Measurements from ENCODE around the gene CD37. TPM values are rescaled to one million over a fixed set of nuclear protein-coding genes. Genes with fewer than 3 reads are reported as not detected.
"Not testable (repeated sequence)": the region's sequence is repeated elsewhere in the genome, so short reads cannot be mapped to it uniquely, and the experiment has no call there.

CD37 gene
- polyA plus RNA-seq, 1 of the 3 experiments (the other 2 are of a cell fraction) = not detected

DNA sequence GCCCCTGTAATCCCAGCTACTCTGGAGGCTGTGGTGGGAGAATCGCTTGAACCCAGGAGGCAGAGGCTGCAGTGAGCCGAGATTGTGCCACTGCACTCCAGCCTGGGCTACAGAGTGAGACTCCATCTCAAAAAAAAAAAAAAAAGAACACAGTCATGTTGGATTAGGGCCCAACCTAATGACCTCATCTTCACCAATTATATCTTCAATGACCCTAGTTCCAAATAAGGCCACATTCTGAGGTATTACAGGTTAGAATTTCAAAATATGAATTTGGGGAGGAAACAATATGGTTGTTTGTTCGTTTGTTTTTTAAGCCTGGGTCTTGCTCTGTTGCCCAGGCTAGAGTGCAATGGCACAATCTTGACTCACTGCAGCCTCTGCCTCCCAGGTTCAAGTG lies 38.0 kb downstream of the CD37 start:
- H3K4me1 ChIP-seq (ENCODE audit: control insufficient read depth in 1 of 2, insufficient read depth in 2 of 2, low read depth in 1 of 2, low read length in 1 of 2); POLR2A ChIA-PET; H3K9me3 ChIP-seq; H3K9ac ChIP-seq; H3K27ac ChIP-seq (ENCODE audit: low read depth in 2 of 2, low read length in 1 of 2); H3F3A ChIP-seq (replicated peaks; ENCODE audit: insufficient read depth); H3K4me3 ChIP-seq (ENCODE audit: low read depth in 2 of 2, low read length in 1 of 2); H3K79me2 ChIP-seq (ENCODE audit: insufficient read depth); DNase-seq; H2AFZ ChIP-seq (ENCODE audit: low read depth); H3K36me3 ChIP-seq (replicated peaks in 1 of 2; ENCODE audit: control insufficient read depth in 1 of 2, insufficient read depth in 2 of 2, low read length in 1 of 2); H3K9me2 ChIP-seq; H3K4me2 ChIP-seq; H4K20me1 ChIP-seq (ENCODE audit: insufficient read depth): not testable (repeated sequence)
- CTCF ChIA-PET = interaction anchor here (1.4 to 1.5 kb wide), 2 partner anchors 19 to 276 kb away, joined by 3 to 4 read pairs; no protein-coding TSS in a partner anchor
- H3K27me3 ChIP-seq (ENCODE audit: insufficient read depth) = peaks cover 21% of the 10 kb centered on the region; the same call in 1 of the 2 replicates
- 21% methylated on average over 3 of the region's 3 CpGs for WGBS (ENCODE audit: low lambda C conversion rate)

DNA sequence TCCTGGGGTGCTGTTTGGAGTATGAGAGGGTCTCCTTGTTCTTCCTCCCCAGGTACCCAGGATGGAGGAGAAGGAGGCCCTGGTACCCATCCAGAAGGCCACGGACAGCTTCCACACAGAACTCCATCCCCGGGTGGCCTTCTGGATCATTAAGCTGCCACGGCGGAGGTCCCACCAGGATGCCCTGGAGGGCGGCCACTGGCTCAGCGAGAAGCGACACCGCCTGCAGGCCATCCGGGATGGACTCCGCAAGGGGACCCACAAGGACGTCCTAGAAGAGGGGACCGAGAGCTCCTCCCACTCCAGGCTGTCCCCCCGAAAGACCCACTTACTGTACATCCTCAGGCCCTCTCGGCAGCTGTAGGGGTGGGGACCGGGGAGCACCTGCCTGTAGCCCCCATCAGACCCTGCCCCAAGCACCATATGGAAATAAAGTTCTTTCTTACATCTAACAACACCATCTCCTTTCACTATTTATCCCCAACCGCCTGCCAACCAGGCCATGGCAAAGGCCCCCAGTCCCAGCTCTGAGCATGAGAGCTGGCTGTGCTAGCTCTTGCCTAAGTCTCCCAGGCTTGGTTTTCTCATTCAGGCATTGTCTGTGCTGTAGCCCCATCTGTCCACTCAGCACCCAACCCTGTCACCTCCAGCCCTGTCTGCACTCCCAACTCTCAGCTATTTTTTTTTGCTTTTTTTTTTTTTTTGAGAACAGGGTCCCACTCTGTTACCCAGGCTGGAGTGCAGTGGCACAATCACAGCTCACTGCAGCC lies 39.6 kb downstream of the CD37 start:
- H3K9me3 ChIP-seq = no peaks in the 10 kb centered on the region
- no peak for TF ChIP-seq NRF1 (IDR thresholded peaks at IDR 0.05; ENCODE audit: low read depth, low read length)
- no peak for TF ChIP-seq RCOR1 (IDR thresholded peaks at IDR 0.05; ENCODE audit: low read length)
- no peak for TF ChIP-seq YY1 (IDR thresholded peaks at IDR 0.05; ENCODE audit: low read depth)
- no peak for TF ChIP-seq RFX5 (IDR thresholded peaks at IDR 0.05; ENCODE audit: low read length)
- TF ChIP-seq GATA2 (CRISPR knock-in tag; IDR thresholded peaks at IDR 0.05) = no peak
- no peak for TF ChIP-seq MXI1 (IDR thresholded peaks at IDR 0.05; ENCODE audit: low read depth, low read length)
- no peak for TF ChIP-seq JUND (IDR thresholded peaks at IDR 0.05)
- no peak for TF ChIP-seq FOXJ3 (CRISPR knock-in tag; IDR thresholded peaks at IDR 0.05)
- no peak for TF ChIP-seq ELF1 (IDR thresholded peaks at IDR 0.05)
- TF ChIP-seq, protein P1, sequence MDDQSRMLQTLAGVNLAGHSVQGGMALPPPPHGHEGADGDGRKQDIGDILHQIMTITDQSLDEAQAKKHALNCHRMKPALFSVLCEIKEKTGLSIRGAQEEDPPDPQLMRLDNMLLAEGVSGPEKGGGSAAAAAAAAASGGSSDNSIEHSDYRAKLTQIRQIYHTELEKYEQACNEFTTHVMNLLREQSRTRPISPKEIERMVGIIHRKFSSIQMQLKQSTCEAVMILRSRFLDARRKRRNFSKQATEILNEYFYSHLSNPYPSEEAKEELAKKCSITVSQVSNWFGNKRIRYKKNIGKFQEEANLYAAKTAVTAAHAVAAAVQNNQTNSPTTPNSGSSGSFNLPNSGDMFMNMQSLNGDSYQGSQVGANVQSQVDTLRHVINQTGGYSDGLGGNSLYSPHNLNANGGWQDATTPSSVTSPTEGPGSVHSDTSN (IDR thresholded peaks at IDR 0.05) = no peak
- TF ChIP-seq FOXM1 (IDR thresholded peaks at IDR 0.05; ENCODE audit: low read depth) = no peak
- no peak for TF ChIP-seq TAF1 (IDR thresholded peaks at IDR 0.05; ENCODE audit: borderline replicate concordance, low read depth, low read length)
- TF ChIP-seq, protein P2, sequence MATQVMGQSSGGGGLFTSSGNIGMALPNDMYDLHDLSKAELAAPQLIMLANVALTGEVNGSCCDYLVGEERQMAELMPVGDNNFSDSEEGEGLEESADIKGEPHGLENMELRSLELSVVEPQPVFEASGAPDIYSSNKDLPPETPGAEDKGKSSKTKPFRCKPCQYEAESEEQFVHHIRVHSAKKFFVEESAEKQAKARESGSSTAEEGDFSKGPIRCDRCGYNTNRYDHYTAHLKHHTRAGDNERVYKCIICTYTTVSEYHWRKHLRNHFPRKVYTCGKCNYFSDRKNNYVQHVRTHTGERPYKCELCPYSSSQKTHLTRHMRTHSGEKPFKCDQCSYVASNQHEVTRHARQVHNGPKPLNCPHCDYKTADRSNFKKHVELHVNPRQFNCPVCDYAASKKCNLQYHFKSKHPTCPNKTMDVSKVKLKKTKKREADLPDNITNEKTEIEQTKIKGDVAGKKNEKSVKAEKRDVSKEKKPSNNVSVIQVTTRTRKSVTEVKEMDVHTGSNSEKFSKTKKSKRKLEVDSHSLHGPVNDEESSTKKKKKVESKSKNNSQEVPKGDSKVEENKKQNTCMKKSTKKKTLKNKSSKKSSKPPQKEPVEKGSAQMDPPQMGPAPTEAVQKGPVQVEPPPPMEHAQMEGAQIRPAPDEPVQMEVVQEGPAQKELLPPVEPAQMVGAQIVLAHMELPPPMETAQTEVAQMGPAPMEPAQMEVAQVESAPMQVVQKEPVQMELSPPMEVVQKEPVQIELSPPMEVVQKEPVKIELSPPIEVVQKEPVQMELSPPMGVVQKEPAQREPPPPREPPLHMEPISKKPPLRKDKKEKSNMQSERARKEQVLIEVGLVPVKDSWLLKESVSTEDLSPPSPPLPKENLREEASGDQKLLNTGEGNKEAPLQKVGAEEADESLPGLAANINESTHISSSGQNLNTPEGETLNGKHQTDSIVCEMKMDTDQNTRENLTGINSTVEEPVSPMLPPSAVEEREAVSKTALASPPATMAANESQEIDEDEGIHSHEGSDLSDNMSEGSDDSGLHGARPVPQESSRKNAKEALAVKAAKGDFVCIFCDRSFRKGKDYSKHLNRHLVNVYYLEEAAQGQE (IDR thresholded peaks at IDR 0.05; ENCODE audit: low read depth, low read length) = no peak
- TF ChIP-seq GABPA (IDR thresholded peaks at IDR 0.05; ENCODE audit: low read depth) = no peak
- TF ChIP-seq, protein P3, sequence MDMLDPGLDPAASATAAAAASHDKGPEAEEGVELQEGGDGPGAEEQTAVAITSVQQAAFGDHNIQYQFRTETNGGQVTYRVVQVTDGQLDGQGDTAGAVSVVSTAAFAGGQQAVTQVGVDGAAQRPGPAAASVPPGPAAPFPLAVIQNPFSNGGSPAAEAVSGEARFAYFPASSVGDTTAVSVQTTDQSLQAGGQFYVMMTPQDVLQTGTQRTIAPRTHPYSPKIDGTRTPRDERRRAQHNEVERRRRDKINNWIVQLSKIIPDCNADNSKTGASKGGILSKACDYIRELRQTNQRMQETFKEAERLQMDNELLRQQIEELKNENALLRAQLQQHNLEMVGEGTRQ (IDR thresholded peaks at IDR 0.05; ENCODE audit: borderline replicate concordance, low read depth, low read length) = no peak
- no peak for TF ChIP-seq MEF2A (IDR thresholded peaks at IDR 0.05; ENCODE audit: borderline replicate concordance, low read depth)
- TF ChIP-seq, protein P4, sequence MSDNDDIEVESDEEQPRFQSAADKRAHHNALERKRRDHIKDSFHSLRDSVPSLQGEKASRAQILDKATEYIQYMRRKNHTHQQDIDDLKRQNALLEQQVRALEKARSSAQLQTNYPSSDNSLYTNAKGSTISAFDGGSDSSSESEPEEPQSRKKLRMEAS (IDR thresholded peaks at IDR 0.05; ENCODE audit: low read depth) = no peak
- no peak for TF ChIP-seq RAD21 (IDR thresholded peaks at IDR 0.05; ENCODE audit: low read length)
- H3K27me3 ChIP-seq (ENCODE audit: insufficient read depth) = peaks cover 21% of the 10 kb centered on the region; the same call in 1 of the 2 replicates
- H3K79me2 ChIP-seq (ENCODE audit: insufficient read depth) = no peaks in the 10 kb centered on the region
- WGBS (ENCODE audit: low lambda C conversion rate) = 34% methylated on average over 8 of the region's 16 CpGs
- H3F3A ChIP-seq (replicated peaks; ENCODE audit: insufficient read depth) = no peaks in the 10 kb centered on the region
- no peaks in the 10 kb centered on the region for H3K4me1 ChIP-seq (ENCODE audit: control insufficient read depth in 1 of 2, insufficient read depth in 2 of 2, low read depth in 1 of 2, low read length in 1 of 2)
- CTCF ChIA-PET = interaction anchor here (0.6 to 1.5 kb wide), 4 partner anchors 13 to 69 kb away, joined by 3 to 4 read pairs (median 4); partner anchors contain the start of gene KASH5
- H3K4me3 ChIP-seq (ENCODE audit: low read depth in 2 of 2, low read length in 1 of 2) = no peak overlapping the region
- H3K36me3 ChIP-seq (replicated peaks in 1 of 2; ENCODE audit: control insufficient read depth in 1 of 2, insufficient read depth in 2 of 2, low read length in 1 of 2) = no peaks in the 10 kb centered on the region
- POLR2A ChIA-PET = no interaction called here
- no peak overlapping the region for H3K4me2 ChIP-seq
- H3K27ac ChIP-seq (ENCODE audit: low read depth in 2 of 2, low read length in 1 of 2) = no peak overlapping the region
- peak; percentile 12 for DNase-seq
- no peaks in the 10 kb centered on the region for H3K9me2 ChIP-seq
- no peaks in the 10 kb centered on the region for H4K20me1 ChIP-seq (ENCODE audit: insufficient read depth)
- H3K9ac ChIP-seq = no peak overlapping the region
- no peak overlapping the region for H2AFZ ChIP-seq (ENCODE audit: low read depth)

Measured in SK-N-SH (cell line).